GDM1 (cell line): ENCODE measurements around the gene SYNE1.
"Not testable (repeated sequence)": the region's sequence is repeated elsewhere in the genome, so short reads cannot be mapped to it uniquely, and the experiment has no call there.

Experiments
- DNase-seq: peaks from one replicate; lab custom pipeline; 2025; lab: John Stamatoyannopoulos, UW

Gene SYNE1

GRCh38 chr6:152372945-152373344 is 264.2 kb downstream of the SYNE1 start:
- no peak for DNase-seq

DNA sequence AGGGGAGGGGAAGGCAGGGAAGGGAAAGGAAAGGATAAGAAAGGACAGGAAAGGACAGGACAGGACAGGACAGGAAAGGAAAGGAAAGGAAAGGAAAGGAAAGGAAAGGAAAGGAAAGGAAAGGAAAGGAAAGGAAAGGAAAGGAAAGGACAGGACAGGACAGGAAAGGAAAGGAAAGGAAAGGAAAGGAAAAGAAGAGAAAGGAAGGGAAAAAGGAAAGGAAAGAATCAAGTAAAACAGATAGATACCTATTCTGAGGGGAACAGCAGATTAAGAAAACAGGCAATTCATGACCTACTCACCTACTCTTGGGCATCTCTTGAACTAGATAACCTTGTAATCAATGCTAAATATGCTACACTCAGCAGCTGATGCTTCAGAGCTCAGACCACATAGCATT is 265.4 kb downstream of the SYNE1 start:
- no peak for DNase-seq

- no peak for DNase-seq
These were observed 268.2 kb downstream of the SYNE1 start for GRCh38 chr6:152368751-152369624.

DNA sequence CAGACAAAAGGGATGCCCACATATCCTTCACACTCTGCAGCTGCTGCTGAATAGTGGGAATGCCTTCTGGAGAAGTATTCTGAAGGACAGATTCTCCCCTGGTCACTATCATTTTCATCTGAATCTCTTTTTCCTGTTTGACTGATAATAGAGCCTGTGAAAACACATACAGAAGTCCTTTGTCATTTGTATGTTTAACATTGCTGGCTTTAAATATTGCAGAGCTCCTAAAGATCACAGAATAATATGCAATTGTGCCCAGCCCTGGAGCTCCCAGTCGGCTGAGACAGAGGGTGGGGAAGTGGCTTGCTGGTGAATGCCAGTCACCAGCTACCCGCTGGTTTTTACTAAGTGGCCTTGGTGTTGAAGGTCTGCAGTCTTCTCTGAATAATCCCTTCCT is 272.3 kb downstream of the SYNE1 start:
- DNase-seq = no peak

GRCh38 chr6:152360034-152360433 is 277.1 kb downstream of the SYNE1 start:
- DNase-seq = no peak

DNA sequence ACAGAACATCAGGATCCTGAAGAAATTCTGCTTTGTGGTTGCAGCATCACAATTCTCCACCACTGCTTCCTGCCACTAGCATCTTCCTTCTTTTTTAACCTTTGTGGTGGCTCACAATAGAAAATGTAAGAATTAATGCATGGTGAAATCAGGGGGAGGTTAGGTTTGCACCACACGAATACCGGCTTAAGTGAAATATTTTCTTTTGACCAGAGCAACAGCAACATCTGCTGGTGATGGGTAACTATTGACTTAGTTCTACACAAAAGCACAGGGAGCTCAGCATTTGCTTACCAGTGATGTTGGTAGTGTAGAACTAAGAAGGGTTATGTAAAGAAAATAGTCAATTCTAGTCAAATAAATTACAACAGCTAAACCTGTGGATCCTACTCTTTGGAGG is 280.5 kb downstream of the SYNE1 start:
- no peak for DNase-seq

GRCh38 chr6:152356016-152356415 is 281.1 kb downstream of the SYNE1 start:
- no peak for DNase-seq

GRCh38 chr6:152355166-152355565 is 282.0 kb downstream of the SYNE1 start:
- DNase-seq = no peak

DNA sequence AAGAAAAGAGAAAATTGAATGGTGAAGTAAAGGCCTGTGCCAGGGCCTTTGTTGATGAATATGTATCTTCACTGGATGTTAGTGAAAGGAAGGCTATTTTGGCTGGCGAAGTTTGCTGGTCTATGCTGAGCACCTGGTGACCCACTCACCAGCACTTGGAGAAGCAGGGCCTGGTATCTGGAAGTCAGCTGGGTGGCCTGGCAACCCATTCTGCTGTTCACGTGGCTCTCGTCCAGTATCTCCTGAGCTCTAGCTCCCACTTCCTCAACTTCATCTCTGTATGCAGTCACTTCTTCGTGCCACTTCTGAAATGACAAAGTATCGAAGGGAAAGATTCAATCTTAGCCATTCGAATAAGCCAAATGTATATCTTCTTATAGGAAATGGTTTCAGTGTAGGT is 283.7 kb downstream of the SYNE1 start:
- no peak for DNase-seq

- no peak for DNase-seq
These were observed 285.4 kb downstream of the SYNE1 start for GRCh38 chr6:152351742-152352141.

DNA sequence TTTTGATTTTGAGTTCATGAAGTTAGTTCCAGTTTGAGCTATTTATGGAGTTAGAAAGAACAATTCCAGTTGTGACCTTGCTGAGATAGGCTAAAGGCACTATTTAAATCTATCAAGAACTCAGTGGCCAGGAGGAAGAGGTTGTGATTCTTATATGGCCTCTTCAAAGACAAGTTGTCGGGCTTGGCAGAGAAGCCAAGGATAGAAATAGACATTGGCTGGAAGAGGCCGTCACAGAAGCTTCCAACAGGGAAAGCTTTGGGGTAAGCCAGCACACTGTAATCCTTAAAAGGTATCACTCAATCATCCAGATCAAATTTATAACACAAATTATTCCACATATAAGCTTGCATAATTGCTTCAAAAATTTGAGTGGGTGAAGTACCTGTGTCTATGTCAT is 286.1 kb downstream of the SYNE1 start:
- DNase-seq = no peak

GRCh38 chr6:152348116-152348515 is 289.0 kb downstream of the SYNE1 start:
- no peak for DNase-seq

DNA sequence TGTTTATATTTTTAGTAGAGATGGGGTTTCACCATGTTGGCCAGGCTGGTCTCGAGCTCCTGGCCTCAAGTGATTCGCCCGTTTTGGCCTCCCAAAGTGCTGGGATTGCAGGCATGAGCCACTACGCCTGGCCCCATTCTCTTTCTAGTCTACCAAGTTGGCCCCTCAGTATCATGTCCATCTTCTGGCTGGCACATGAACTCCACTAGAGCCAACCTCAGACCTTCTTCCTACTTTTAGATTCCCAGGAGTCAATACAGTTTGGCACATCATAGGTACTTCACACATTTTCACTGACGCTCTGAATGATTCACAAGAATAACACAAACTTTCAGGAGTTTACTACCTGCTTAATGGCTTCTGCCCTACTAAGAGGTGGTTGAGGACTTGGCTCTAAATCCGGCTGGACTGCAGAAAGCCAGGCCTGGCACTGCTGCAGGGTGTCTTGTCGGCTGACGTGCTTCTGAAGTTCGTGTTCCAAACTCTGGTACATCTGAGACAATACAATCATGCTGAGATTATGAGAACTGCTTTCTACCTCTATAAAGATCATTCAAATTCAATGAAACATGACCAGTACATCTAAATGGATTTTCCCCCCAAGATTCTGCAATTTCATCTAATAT is 293.3 kb downstream of the SYNE1 start:
- DNase-seq = no peak

- no peak for DNase-seq
These were observed 295.6 kb downstream of the SYNE1 start for GRCh38 chr6:152341596-152341995.

GRCh38 chr6:152338335-152339125 is 298.6 kb downstream of the SYNE1 start:
- DNase-seq = no peak

DNA sequence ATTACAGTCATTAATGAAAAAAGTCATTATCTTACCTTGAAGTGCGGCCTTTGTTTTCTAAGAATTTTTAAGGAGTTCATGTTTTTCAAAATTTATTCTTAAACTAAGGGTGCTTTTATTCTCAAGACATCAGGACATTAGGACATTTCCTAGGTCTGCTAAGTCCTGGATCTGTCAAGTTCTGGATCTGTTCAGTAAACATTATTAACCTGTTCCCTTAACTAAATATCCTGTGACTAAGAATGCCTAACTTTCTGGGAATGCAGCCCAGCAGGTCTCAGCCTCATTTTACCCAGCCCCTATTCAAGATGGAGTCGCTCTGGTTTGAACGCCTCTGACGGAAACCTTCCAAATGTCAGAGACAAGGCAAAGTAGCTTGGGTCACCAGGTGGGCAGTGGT is 302.6 kb downstream of the SYNE1 start:
- DNase-seq = no peak

GRCh38 chr6:152330961-152331360 is 306.2 kb downstream of the SYNE1 start:
- DNase-seq = no peak

DNA sequence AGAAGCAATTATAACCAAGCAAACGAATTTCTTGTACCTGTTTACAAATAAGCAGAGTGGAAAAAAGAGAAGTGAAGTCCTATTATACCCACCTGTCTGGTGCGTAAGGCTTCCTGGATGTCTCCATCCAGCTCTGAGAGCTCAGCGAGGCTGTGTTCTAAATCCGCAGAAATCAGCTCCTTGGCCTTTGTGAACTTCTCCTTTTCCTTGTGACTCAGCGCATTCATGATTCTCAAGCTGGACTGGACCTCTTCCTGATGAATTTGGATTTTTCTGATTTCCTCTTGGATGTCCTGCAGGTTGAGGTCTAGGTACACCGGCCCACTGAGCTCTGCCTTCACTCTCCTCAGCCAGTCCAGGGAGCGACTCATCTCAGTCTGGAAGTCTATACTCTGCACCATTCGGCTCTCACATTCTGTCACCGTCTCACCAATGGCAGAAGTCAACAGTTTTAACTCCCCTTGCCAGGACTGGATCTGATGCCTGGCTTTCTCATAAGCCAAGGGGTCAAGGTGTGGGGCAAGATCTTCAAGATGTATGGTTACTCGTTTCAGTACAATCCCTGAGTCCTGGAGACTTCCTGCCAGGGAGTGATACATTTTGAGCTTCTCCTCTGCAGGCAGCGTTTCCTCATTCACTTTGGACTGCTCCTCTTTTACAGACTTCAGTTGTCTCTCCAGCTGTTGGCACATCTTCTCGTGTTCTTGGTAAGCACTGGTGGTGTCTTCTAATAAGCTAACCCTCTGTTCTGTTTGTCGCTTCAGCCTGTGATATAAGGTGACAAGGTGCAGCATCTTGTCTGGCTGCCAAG is 307.3 kb downstream of the SYNE1 start:
- no peak for DNase-seq

- not testable (repeated sequence) for DNase-seq
These were observed 309.0 kb downstream of the SYNE1 start for GRCh38 chr6:152328200-152328599.

- no peak for DNase-seq
These were observed 313.8 kb downstream of the SYNE1 start for GRCh38 chr6:152323376-152323775.

- DNase-seq = no peak
These were observed 318.9 kb downstream of the SYNE1 start for GRCh38 chr6:152318278-152318677.

- DNase-seq = no peak
These were observed 321.1 kb downstream of the SYNE1 start for GRCh38 chr6:152316024-152316423.
